AG04450 (cell line): ENCODE results near the gene GOSR1. TPM values are rescaled to one million over a fixed set of nuclear protein-coding genes. Genes with fewer than 3 reads are reported as not detected.
"Not testable (repeated sequence)": the region's sequence is repeated elsewhere in the genome, so short reads cannot be mapped to it uniquely, and the experiment has no call there.

Experiments used
- CTCF ChIA-PET: fragments of 300-600, 350-600 bp; formaldehyde crosslinking; extraction: SDS; loops from one replicate; lab custom pipeline; 2022; ENCODE audit warnings: antibody characterized with exemption, inconsistent platforms; lab: Charles Lee
- POLR2A ChIA-PET: fragments of 350-600 bp; formaldehyde crosslinking; extraction: SDS; loops from one replicate; lab custom pipeline; 2021; ENCODE audit warnings: antibody characterized with exemption, inconsistent platforms; lab: Yijun Ruan, JAX
- DNase-seq: peaks from one replicate; pipeline ENCODE4 v3.0.0-alpha.2; 2011; ENCODE audit warnings: low read depth, low spot score
- H3K27ac ChIP-seq: one replicate; pipeline ENCODE4 v1.5.1; 2012; ENCODE audit warnings: low read depth, low read length, control low read depth
- H3K27me3 ChIP-seq: one replicate; pipeline ENCODE4 v1.6.0; 2012; ENCODE audit warnings: low read length; ENCODE audit not compliant: control insufficient read depth, insufficient read depth
- H3K4me3 ChIP-seq: 2 replicates; pipeline ENCODE4 v1.5.1; 2011; ENCODE audit warnings: mild to moderate bottlenecking, low read depth, low read length, control low read depth
- H3K9me3 ChIP-seq: 2 replicates; pipeline ENCODE4 v1.5.1; 2012; ENCODE audit warnings: low read length; ENCODE audit not compliant: control insufficient read depth, insufficient read depth
- polyA plus RNA-seq: library from polyadenylated mRNA; depleted of rRNA; stranded (reverse); fragments of >200 nt; gene quantifications from 2 replicates; pipeline ENCODE4 v1.2.3, GENCODE V29; 2011
- TF ChIP-seq, protein P1 (sequence below): IDR thresholded peaks from 2 replicates; pipeline ENCODE4 v1.5.1; 2011; ENCODE audit warnings: low read depth, low read length, control low read depth, inconsistent platforms

Gene GOSR1
- polyA plus RNA-seq, 1 experiment = 28.5 TPM

DNA sequence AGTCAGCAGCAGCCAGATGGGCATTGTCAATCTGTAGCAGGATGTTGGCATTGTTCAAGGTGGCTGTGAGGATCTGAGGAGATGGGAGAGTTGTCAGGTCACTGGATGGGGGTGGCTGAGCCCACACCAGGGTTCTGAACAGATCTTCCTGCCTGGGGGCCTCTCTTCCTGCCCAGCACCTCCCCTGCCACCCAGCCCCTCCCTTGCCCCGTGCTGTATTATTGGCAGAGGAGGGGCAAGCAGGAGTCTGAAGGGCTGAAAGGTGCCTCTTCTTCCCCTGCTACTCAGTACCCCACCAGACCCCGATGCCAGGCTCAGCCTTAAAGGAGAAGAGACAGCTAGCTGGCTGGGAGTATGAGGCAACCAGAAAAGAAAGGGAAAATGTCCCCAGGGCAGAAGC lies 93.0 kb downstream of the GOSR1 start:
- H3K4me3 ChIP-seq = no peak overlapping the region
- ChIA-PET CTCF (interaction anchor here (0.6 kb wide), 1 partner anchor 243 kb away, joined by 4 read pairs; no protein-coding TSS in a partner anchor), POLR2A (no interaction called here)
- H3K27me3 ChIP-seq = peaks cover 29% of the 10 kb centered on the region
- TF ChIP-seq, protein P1, sequence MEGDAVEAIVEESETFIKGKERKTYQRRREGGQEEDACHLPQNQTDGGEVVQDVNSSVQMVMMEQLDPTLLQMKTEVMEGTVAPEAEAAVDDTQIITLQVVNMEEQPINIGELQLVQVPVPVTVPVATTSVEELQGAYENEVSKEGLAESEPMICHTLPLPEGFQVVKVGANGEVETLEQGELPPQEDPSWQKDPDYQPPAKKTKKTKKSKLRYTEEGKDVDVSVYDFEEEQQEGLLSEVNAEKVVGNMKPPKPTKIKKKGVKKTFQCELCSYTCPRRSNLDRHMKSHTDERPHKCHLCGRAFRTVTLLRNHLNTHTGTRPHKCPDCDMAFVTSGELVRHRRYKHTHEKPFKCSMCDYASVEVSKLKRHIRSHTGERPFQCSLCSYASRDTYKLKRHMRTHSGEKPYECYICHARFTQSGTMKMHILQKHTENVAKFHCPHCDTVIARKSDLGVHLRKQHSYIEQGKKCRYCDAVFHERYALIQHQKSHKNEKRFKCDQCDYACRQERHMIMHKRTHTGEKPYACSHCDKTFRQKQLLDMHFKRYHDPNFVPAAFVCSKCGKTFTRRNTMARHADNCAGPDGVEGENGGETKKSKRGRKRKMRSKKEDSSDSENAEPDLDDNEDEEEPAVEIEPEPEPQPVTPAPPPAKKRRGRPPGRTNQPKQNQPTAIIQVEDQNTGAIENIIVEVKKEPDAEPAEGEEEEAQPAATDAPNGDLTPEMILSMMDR = no peak
- DNase-seq = no peak
- H3K9me3 ChIP-seq = no peaks in the 10 kb centered on the region; the same call in 1 of the 2 replicates
- H3K27ac ChIP-seq = no peak overlapping the region

DNA sequence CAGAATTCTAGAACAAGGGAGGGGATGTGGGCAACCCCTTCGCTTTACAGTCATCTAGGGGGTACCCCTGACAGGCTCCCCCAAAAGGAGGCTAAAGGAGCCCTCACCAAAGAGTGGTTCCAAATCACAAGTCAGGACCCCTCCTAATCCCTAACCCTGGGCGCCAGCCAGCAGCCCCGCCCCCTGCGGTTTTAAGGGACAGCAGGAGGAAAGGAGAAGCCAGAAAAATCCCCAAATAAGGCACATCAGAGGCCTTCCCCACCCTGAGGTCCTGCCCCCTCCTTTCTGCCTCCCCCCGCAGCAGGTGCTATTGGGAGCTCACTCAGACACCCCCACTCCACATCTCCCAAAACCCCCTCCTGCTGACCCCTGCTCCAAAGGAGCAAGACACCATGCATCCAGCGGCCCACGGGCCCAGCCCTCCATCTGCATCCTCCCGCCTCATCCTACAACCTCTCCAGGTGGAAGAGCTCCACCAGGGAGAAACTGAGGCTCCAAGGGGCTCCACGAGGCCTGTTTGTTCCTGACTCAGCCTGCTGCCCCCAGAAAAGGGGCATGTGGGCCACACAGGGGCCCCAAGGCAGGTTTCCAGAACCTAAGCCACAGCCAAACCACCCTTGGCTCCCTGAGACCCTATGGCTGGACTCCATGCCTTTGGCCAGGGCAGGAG lies 93.5 kb downstream of the GOSR1 start:
- CTCF ChIA-PET = no interaction called here
- POLR2A ChIA-PET = no interaction called here

DNA sequence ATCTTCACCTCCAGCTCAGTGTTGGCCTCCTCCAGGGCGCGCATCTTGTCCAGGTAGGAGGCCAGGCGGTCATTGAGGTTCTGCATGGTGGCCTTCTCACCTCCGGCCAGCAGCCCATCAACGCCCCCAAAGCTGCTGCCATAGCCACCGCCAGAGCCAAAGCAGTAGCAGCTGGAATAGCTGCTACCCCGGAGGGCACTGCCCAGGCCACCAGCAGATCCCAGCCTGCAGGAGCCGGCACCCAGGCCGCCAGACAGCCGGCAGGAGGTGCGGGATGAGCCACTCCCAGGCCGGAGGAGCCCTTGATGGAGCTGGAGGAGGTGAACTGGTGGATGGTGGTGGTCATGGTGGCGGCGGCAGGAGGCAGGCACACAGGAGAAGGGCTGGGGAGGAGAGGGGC lies 94.2 kb downstream of the GOSR1 start:
- CTCF ChIA-PET, DNase-seq, H3K4me3 ChIP-seq, H3K9me3 ChIP-seq, POLR2A ChIA-PET, H3K27ac ChIP-seq: not testable (repeated sequence)
- H3K27me3 ChIP-seq = peaks cover 22% of the 10 kb centered on the region

More for the DNA sequence above, 93.5 kb downstream of the GOSR1 start:
- Histone ChIP-seq H3K27ac (no peak overlapping the region), H3K9me3 (no peaks in the 10 kb centered on the region; the same call in 1 of the 2 replicates), H3K27me3 (peaks cover 26% of the 10 kb centered on the region), H3K4me3 (no peak overlapping the region)
- TF ChIP-seq, protein P1 = no peak
- DNase-seq = no peak

DNA sequence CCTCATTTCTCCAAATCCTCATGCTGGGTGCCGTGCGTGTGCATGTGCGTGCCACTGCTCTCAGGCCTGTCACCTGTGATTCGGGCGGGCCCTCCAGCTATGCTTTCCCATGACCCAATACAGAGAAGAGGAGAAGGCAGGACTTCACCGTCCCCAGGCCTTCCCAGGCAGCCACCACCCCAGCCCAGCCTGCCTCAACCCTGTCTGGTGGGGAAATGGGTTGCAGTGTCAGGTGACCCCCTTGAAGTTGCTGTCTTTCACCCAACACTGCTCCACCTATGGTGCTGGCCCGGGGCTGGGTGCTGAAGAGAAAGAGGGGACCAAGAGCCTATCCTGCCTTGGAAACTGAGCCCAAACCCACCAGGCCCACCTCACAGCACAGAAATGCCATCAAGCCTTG lies 94.7 kb downstream of the GOSR1 start:
- H3K27me3 ChIP-seq = peaks cover 20% of the 10 kb centered on the region
- no peak overlapping the region for H3K4me3 ChIP-seq
- H3K27ac ChIP-seq = no peak overlapping the region
- no peaks in the 10 kb centered on the region; the same call in 1 of the 2 replicates for H3K9me3 ChIP-seq
- TF ChIP-seq, protein P1 = no peak
- ChIA-PET CTCF (no interaction called here), POLR2A (no interaction called here)
- no peak for DNase-seq

DNA sequence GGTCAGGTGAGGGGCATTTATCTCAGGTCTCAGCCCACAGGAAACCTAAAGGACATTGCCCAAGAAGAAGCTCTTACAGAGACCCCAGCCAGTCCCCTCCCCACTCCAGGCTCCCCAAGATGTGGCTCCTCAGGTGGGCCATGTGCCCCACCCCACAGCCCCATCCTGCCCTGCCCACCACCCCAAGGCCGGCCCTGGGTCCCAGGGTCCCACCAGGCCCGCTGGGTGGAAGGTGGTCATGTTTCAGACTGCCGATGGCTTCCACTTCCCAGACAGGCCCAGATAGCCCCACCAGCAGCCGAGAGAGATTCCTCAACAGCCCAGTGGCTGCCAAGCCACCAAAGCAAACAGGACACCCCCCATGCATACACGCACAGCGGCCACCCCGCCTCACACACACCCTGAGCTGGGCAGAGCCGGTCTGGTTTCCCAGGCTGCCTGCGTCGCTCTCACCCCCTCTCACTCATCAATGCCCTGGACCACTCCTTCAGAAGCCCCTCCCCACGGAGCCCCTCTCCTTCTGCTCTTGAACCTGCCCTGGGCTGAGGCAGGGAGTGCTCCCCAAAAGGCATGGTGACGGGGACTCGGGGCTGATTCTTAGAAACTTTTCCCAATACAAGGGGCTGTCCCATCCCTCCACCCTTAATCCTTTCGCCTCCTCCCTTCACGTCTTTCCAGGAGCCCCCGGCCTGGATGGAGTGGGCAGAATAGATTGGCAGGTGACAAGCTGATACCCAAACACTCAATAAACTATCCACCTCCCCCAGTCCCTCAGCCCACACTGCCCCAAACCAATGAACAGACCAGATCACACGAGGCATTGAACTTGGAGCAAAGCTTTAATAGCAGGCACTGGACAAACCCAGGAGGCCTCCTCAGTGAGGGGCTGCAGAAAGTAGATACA lies 95.7 kb downstream of the GOSR1 start:
- POLR2A ChIA-PET, H3K4me3 ChIP-seq, CTCF ChIA-PET, H3K27ac ChIP-seq, H3K9me3 ChIP-seq, DNase-seq: not testable (repeated sequence)
- peaks cover 24% of the 10 kb centered on the region for H3K27me3 ChIP-seq
